Kidney epithelial cell (primary cell): ENCODE results near the gene PAQR5. TPM values are rescaled to one million over a fixed set of nuclear protein-coding genes. Genes with fewer than 3 reads are reported as not detected.

Experiments used
- DNase-seq: peaks from one replicate; pipeline ENCODE4 v3.0.0-alpha.2; 2010; ENCODE audit warnings: low read depth
- H3K27me3 ChIP-seq: 2 replicates; pipeline ENCODE4 v1.6.0; 2011; ENCODE audit warnings: low read length; ENCODE audit not compliant: control insufficient read depth, insufficient read depth
- H3K36me3 ChIP-seq: 2 replicates; pipeline ENCODE4 v1.5.1; 2011; ENCODE audit warnings: low read length; ENCODE audit not compliant: control insufficient read depth, insufficient read depth
- H3K4me3 ChIP-seq: 2 replicates; pipeline ENCODE4 v1.5.1; 2011; ENCODE audit warnings: low read depth, mild to moderate bottlenecking, control low read depth, low read length
- CTCF ChIP-seq: IDR thresholded peaks from 2 replicates; pipeline ENCODE4 v1.5.1; 2011; ENCODE audit warnings: mild to moderate bottlenecking, moderate library complexity, low read length, control low read depth, inconsistent platforms; ENCODE audit not compliant: insufficient read depth, poor library complexity, severe bottlenecking
- total RNA-seq: library from RNA; depleted of rRNA; stranded (reverse); fragments of >200 nt; gene quantifications from 2 replicates; pipeline ENCODE4 v1.2.3, GENCODE V29; 2015

PAQR5 gene
- total RNA-seq, 1 donor from 2014 or later: 9.7 TPM

GRCh38 chr15:69405110-69405509 is 106.4 kb downstream of the PAQR5 start:
- Histone ChIP-seq H3K27me3 (no peaks in the 10 kb centered on the region), H3K36me3 (no peaks in the 10 kb centered on the region), H3K4me3 (no peak overlapping the region)
- DNase-seq: no peak
- TF ChIP-seq CTCF: no peak

- Histone ChIP-seq H3K4me3 (no peak overlapping the region), H3K27me3 (no peaks in the 10 kb centered on the region), H3K36me3 (no peaks in the 10 kb centered on the region)
- no peak for TF ChIP-seq CTCF
- DNase-seq: no peak
These were observed 109.1 kb downstream of the PAQR5 start for GRCh38 chr15:69407719-69408400.

GRCh38 chr15:69408841-69409240 is 110.1 kb downstream of the PAQR5 start:
- no peak overlapping the region for H3K4me3 ChIP-seq

DNA sequence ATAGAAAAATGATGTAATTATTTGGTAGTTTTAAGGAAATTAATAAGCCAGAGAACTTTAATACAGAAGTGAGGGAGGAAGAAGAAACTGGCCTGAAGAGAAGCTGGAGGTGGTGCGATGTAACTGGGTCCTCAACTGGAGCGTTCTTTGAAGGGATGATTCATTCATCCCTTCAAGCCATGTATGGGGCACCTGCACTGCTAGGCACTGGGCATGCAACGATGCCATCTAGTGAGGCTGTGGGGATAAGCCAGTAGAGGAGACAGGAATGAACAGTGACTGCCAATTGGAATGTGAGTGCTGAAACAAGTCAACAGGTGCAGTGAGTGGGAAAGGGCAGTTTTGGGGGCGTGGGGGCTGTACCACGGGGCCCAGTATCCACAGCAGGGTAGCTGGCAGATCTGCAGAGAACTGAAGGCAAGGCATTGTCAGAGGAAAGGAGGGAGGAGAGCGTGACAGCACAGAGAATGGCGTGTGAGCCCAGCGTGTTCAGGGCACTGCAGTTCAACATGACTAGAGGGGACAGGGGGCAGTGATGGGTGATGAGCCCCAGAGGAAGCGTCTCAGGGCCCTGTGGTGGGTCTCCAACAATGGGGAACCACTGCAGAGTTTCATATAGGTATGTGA is 111.6 kb downstream of the PAQR5 start:
- no peak overlapping the region for H3K4me3 ChIP-seq
- no peaks in the 10 kb centered on the region for H3K36me3 ChIP-seq
- DNase-seq: no peak
- TF ChIP-seq CTCF: peak; percentile 75
- no peaks in the 10 kb centered on the region for H3K27me3 ChIP-seq

More at GRCh38 chr15:69408841-69409240, 110.1 kb downstream of the PAQR5 start:
- no peak for TF ChIP-seq CTCF
- Histone ChIP-seq H3K27me3 (no peaks in the 10 kb centered on the region), H3K36me3 (no peaks in the 10 kb centered on the region)
- DNase-seq: no peak

DNA sequence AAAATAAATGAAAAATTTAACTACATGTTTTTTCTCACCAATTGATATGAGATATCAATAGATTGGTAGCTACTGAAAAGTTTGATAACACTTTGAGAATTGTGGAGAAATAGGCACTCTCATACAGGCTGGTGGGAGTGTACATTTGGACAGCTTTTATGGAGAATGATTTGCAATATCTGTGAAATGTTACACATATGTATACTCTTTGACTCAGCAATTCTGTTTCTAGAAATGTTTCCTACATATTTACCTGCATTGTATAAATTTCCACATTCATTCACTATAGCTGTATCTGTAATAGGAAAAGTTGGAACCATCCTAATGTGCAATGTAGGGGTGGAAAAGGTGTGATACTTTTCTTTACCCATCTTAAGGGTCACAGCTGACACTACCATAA is 113.6 kb downstream of the PAQR5 start:
- no peaks in the 10 kb centered on the region for H3K36me3 ChIP-seq
- H3K27me3 ChIP-seq: no peaks in the 10 kb centered on the region
- no peak for DNase-seq
- no peak overlapping the region for H3K4me3 ChIP-seq
- TF ChIP-seq CTCF: no peak
